Measurements from ENCODE around the gene ATP6AP1.

GRCh38 chrX:154378799-154379568 lies 49.5 kb upstream of the ATP6AP1 start, which contains the start of gene EMD:
- TF ChIP-seq CTCF (conservative IDR thresholded peaks at IDR 0.05 in 1 of 2, IDR thresholded peaks at IDR 0.05 in 1 of 2; ENCODE audit: low read depth in 1 of 2, low read length in 2 of 2) (no peak), EZH2 (IDR thresholded peaks at IDR 0.05; ENCODE audit: low read length, missing control alignments) (no peak)
